HG02870 (cell line): ENCODE data around the gene TRIOBP.

Experiments used
- ATAC-seq: cut with Tn5 transposase; IDR thresholded peaks from one replicate; pipeline ENCODE4 v1.9.1; 2021; ENCODE audit warnings: mild to moderate bottlenecking, moderate library complexity; ENCODE audit not compliant: unreplicated experiment

Gene TRIOBP

DNA sequence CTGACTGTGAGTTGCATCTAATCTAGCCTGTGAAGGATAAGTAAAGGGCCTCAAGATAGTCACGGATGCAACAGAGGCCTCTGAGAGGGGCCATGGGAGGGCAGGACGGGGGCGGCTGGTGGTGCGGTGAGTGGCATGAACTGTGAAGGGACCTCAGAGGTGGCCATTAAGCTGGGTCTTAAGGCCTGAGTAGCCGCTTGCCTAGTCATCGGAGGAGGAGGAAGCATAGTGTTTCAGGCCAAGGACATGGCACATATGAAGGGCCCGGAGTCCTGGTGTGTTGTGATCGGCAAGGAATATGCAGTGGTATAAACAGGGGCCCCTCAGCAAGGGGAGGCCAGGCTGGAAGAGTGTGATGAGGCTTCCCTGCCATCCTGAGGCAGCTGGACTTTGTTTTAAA is 51.8 kb downstream of the TRIOBP start:
- no peak for ATAC-seq

DNA sequence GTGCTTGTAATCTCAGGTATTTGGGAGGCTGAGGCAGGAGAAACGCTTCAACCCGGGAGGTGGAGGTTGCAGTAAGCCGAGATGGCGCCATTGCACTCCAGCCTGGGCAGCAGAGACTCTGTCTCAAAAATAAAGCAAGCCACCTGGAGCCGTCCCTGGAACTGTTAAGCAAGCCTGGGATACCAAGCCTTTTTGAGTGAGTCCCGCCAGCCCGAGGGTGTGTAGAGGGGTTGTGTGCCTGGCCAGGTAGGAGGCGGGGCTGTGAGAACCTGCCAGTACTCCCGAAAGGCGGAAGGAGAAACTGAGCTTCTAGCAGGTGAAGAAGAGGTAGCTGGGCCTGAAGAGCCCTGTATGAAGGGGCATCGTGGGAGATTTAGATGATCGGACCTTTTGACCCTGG is 52.4 kb downstream of the TRIOBP start:
- ATAC-seq, result no peak

DNA sequence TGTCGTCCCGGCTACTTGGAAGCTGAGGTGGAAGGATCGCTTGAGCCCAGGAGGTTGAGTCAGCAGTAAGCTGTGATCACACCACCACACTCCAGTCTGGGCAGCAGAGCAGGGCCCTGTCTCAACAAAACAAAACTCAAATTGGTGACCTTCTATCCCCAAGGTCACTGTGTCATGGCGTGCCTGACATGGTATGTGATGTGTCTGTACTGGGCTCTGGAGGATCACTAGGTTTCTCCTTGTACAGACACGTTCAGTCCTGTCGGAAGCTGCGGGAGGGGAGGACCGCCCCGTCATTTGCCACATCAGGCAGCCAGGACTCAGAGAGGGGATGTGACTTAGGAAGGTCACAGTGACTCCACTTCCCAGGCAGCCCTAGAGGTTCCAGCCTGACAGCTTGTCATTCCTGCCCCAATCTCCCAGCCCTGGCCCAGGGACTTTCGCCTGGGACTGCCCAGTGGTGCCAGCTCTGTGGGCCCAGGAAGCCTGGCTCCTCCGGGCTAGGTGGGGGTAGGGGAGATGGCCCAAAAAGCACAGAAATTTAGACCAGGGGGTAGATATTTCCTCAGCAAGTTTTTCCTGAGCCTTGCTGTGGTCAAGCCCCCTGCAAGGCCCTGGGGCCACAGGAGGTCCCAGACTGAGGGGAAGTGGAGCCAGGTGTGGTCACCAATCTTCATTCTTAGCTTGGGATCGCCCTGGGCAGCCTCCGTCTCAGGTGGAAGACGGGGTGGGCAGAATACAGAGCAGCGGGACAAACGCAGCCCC is 53.2 kb downstream of the TRIOBP start:
- no peak for ATAC-seq

DNA sequence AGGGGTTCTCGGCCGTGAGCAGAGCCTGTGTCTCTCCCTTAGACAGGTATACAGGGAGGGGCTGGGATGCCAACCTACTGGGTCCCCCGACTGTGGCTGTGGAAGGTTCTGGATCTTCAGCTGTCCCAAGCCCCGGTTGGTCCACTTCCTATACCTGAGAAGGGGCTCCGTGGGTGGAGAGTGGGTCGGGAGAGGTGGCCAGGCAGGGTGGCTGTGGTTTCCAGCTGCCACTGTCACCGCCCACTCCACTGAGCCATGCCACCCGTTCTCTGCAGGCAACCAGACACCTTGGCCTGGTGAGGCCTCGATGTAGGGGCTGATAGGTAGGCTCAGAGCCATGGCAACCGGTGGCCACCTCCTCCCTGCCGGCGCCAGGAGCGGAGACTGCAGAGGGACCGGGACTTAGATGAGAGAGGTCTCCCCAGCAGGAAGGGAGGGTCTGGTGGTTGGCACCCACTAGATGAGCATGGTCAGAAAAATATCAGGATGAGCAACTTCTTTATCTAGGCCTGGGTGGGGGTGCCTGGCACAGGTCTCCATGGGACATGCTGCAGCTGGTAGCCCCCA is 53.8 kb downstream of the TRIOBP start:
- no peak for ATAC-seq

DNA sequence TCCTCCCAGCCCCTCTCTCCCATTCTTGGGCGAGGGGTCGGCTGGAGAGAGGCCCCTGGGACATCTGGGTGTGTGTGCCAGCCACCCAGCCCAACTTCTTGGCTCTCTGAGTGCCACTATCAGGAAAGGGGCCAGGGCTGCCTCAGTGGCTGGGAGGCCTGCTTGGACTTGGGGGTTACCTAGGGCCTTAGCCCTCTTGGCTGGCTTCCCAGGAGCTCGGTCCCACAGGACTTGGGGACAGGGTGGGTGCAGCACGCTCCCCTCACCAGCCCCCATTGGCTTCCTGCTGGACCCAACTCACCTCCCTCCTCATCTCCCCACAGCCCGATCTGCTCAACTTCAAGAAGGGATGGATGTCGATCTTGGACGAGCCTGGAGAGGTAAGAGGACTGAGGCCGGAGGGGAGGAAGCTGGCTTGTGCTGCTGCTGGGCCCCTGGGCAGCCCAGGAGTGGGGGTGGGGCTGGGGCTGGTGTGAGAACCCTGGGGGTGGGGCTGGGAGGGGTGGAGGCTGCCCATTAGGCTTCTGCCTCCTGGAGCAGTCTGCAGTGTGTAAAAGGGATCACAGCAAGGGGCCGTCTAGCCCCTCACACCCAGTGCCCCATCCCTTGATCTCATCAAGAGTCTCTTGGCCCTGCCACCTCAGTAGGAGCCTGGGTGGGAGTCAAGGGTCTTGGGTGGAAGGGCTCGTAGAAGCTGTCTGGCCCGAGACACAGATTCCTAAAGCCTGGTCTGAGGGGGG is 54.8 kb downstream of the TRIOBP start:
- ATAC-seq, result no peak

DNA sequence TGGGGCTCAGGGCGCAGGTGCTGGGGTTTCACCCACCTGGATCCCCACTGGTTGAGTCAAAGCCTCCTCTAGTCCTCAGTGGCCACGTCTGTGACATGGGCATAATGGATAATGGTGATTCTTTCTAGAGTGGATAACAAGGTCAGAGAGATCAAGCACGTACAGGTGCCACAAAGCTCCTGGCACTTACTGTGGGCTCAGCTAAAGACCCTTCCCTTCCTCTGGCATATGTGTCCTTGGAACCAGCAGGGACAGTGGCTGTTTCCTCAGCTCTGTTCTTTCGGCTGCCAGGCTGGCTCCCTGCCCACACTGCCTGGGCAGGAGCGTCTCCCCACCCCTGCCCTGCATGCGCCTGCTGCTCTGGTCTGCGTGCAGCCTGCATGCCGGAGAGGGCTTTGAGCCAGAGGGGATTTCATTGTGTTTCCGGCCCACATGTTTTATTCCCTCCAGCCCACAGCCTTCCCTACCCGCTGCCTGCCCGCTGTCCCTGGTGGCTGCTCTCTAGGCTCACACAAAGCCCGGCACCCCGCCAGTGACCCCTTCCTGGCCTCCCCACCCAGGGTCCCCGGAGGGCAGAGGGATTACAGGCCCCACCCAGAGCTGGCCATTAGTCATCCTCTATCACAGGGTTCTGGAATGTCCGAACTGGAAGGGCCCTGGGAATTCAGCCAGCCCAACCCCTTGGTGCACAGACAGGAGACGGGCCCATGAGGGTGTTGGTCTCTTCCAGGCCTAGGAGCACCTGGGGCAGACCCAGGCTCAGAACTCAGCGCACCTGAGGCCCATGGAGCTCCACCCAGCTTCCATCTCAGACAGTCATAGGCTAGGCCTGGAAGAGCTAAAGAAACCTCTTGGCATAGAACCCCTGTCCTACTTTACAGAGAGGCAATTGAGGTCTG is 55.6 kb downstream of the TRIOBP start:
- no peak for ATAC-seq

DNA sequence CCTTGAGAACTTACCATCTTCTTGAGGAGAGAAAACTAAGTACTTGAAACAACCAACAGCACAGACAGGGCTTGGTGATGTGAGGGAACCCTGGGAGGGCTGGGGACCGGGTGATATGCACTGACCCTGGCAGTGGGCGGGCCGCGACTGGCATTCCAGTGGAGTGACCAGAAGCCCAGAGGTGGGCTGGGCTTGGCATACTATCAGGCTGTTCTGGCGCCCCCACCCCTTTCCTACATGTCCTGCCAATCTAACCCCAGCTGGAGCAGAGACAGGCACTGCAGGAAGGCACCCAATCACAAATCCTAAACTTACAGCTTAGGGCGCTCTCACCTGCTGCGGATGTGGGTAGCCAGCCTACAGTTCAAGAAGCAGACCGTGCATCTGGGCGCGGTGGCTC is 56.9 kb downstream of the TRIOBP start:
- no peak for ATAC-seq

DNA sequence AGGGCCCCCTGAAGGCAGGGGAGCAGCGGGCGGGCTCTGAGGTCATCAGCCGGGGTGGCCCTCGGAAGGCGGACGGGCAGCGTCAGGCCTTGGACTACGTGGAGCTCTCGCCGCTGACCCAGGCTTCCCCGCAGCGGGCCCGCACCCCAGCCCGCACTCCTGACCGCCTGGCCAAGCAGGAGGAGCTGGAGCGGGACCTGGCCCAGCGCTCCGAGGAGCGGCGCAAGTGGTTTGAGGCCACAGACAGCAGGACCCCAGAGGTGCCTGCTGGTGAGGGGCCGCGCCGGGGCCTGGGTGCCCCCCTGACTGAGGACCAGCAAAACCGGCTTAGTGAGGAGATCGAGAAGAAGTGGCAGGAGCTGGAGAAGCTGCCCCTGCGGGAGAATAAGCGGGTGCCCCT is 60.8 kb downstream of the TRIOBP start:
- ATAC-seq, result no peak

DNA sequence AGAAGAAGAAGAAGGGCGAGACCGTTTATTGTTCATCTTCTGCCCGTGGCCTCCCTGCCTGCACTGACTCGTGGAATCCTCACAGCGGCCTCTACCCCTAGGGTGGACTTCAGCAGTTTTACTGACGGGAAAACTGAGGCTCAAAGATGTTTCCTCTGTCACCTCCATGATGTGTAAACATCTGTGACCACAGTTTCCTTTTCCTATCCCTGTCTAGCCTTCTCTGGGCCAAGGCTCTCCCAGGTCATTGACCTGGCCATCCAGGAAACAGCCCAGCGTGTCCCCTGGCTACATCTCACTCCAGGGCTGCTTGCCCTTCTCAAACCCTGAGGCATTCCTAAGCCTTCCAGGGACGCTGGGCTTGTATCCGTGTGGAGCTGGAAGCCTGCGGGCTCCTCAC is 61.8 kb downstream of the TRIOBP start:
- ATAC-seq, result no peak

DNA sequence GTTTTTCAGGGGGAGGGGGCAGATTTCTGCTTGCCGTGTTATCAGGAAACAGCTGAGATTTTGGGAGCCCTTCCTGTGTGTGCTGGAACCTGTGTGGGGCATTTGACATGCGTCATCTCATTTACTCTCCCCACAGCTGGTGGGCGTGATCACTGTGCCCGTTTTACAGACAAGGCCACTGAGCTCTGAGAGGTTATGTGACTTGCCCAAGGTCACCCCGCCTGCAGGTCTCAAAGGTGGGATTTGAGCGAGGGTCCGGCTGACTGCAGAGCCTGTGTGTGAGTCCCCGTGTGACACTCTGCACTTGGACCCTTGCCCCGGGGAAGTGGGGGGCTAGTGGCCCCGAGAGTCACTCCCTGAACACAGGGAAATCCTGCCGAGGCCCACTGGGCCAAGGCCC is 62.4 kb downstream of the TRIOBP start:
- no peak for ATAC-seq

DNA sequence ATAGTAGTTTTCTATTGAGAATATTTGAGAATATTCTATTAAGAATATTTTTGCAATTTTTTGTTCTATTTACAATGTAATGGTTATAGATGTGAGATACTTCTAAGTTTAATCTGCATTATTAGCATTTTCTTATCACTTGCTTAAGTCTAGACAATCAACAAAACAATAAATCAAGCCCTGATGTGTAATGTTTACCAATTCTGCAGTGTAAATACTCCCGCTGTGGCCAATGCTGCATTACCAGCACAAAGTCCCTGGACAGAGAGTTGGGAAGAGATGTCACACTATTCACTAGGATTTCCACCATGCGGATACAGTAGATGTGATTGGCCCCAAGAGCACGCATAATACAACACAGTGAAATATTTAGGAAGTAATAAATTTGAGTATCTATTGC is 63.3 kb downstream of the TRIOBP start:
- ATAC-seq, result no peak

DNA sequence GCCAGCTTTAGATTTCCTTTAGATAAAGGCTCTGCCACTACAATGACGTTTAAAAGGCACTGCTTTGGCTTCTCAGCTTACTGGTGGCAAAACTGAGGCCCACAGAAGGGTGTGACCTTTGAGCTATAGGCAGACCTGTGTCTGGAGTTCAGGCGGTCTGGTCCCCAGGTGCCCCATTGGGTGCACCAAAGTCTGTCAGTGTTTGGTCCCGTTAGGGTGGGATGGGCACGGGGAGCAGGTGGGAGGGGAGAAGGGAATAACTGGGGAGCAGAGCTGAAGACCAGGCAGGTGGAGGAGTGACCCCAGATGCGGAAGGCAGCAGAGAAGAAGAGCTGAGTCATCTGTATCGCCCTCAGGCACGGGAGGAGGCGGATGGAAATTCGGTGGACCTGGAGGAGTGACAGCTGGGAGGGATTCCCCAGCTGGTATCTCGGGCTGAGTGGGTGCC is 65.6 kb downstream of the TRIOBP start:
- ATAC-seq, result no peak

DNA sequence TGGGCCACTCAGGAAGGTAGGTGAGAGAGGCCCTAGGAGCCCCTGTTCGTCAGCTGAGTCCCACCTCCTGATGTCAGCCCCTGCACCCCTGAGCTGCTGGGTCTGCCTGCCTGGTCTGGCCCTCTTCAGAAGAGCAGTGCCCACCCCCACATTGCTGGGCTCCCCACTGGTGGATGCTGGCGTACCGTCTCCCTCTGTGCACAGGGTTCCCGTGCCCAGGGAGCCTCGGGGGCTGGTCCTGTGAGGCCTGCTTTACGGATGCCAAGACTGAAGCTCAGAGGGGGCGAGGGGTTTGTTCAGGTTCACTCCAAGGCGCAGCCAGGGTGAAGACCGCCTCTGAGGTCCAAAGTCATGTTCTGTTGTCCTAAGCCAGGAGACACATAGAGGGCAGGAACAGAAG is 66.2 kb downstream of the TRIOBP start:
- ATAC-seq, result no peak

DNA sequence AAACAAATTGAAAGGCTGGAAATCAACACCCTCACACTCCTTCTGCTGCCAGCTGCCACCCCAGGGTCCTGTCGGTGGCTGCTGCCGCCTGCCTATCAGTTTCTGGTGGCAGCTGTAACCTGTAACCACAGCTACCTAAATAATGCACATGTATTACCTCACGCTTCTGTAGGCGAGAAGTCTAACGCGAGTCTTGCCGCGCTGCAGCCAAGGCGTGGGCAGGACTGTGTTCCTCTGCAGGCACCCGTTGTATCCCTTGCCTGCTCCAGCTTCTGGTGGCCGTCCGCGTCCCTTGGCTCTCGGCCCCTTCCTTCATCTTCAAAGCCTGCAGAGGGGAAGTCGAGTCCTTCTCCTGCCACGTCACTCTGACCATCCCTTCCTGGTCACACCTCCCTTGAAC is 66.8 kb downstream of the TRIOBP start:
- ATAC-seq, result no peak

DNA sequence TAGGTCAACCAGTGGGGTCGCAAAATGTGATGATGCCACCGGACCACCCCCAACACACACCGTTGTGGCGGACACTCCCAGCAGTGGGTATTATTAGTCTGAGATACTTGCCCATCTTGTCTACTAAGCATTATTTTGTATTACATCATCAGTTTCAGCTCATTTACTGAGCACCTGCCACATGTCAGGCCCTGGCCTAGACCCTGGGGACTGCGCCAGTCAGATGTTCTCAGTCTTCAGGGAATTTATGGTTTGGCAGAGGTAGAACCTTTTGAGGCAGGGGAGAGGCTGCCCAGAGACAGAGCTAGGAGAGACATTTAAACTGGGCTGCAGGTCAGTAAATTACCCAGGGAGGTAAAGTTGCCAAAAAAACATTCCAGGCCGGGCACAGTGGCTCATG is 67.8 kb downstream of the TRIOBP start:
- no peak for ATAC-seq

DNA sequence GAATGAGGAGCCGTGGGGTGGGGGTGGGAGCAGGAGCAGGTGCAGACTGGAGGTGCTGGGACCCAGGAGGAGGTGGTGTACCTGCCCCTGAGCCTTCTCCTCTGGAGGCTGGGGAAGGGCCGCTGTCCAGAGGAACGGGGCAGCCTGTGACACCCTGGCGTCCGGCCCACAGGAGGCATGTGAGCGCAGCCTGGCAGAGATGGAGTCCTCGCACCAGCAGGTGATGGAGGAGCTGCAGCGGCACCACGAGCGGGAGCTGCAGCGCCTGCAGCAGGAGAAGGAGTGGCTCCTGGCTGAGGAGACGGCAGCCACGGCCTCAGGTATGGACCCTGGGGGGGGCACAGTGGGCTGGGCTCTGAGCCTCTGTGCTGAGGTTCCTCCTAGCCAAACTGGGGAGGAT is 68.7 kb downstream of the TRIOBP start:
- no peak for ATAC-seq

DNA sequence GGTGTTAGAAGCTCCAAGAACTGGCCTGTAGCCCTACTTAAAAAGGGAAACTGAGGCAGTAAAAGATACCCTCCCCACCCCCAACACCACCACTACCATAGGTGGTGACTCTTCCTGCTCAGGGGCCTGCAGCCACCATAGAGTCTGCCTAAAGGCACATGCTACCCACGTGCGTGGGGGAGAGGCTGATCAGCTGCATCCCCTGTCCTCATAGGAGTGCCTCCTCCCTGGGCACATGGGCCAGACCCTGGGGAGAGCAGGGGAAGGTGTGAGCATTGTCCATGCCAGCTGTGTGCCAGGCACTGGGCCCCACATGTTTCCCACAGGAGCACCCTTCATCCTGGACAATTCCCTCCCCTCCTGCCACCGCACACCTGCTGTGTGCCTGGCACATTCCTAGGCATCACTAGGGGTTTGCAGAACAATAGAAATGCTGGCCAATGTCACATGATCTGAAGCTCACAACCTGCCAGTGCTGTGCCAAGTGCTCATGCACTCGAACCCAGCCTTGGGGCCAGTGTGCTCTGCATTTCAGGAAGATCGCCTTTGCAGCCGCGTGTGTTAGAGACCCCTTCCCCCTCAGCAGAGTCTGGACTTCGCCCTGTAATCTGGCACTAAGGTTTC is 69.2 kb downstream of the TRIOBP start:
- ATAC-seq, result no peak

DNA sequence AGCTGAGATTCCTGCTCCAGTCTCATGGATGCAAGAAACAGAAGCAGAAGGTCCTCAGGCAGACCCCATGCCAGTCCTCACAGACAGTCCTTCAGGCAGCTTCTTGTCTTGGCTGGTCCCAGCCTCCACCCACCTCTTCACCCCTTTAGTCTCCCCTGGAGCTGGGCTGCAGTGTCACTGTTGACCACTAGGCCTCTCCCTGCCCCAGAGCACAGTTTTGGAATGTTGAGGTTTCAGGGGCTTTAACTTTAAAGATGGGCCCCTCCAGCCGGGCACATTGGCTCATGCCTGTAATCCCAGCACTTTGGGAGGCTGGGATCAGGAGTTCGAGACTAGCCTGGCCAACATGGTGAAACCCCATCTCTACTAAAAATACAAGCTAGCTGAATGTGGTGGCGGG is 71.4 kb downstream of the TRIOBP start:
- no peak for ATAC-seq

DNA sequence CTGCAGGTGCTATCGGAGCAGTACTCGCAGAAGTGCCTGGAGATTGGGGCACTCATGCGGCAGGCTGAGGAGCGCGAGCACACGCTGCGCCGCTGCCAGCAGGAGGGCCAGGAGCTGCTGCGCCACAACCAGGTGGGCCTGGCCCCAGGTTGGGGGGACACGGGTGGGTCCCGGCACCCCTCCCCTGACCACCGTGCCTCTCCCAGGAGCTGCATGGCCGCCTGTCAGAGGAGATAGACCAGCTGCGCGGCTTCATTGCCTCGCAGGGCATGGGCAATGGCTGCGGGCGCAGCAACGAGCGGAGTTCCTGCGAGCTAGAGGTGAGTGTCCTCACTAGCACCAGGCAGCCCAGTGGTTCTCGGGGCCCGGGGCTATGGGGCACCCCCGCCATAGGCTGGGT is 72.2 kb downstream of the TRIOBP start:
- ATAC-seq, result no peak

DNA sequence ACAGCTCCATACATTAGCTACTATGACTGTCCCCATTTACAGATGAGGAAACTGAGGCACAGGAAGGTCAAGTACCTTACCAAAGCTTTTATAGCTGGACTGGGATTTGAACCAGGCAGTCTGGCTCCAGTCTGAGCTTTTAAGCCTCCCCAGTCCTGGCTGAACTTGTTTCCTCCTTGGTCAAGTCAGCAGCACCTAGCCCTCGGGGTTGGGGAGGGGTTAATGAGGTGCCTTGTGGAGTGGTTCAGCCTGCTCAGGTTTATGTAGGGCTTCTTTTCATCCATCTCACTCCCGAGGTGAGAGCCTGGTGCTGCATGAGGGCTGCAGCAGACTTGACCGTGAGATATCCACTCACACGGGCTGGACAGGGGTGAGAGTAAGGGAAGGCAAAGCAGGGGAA is 74.2 kb downstream of the TRIOBP start:
- ATAC-seq, result no peak
